Stimulated activated CD8-positive, alpha-beta memory T cell treated with anti-CD3 and anti-CD28 coated beads, Interleukin-12 subunit alpha, Interleukin-12 subunit beta, amount 100 ng/mL, for 24 hours (primary cell): ENCODE data around the gene SYK.
"Not testable (repeated sequence)": the region's sequence is repeated elsewhere in the genome, so short reads cannot be mapped to it uniquely, and the experiment has no call there.

ENCODE experiments used
- DNase-seq: peaks from one replicate; pipeline ENCODE4 v3.0.0-alpha.2; 2020; ENCODE audit errors: extremely low read depth

Gene SYK

GRCh38 chr9:90795871-90796317, 5.7 kb upstream of the SYK start:
- no peak for DNase-seq

DNA sequence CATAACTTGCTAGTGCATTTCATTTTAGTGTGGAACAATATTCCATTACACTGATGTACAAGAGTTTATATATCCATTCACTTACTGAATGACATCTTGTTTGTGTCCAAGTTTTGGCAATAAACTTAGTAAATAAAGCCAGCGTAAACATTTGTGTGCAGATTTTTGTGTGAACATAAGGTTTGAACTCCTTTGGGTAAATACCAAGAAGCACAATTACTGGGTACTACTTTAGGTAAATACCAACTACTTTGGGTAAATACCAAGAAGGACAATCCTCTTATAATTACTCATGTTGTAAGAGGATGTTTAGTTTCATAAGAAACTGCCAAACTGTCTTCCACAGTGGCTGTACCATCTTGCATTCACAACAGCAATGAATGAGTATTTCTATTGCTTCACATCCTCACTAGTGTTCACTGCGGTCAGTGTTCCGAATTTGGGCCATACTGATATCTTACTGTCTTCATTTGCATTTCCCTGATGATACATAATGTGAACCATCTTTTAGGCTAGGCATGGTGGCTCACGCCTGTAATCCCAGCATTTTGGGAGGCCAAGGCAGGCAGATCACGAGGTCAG, 2.3 kb upstream of the SYK start:
- no peak for DNase-seq

- DNase-seq = no peak
These were observed 329 bp downstream of the SYK start for GRCh38 chr9:90801973-90802322.

- DNase-seq = no peak
These were observed 867 bp downstream of the SYK start for GRCh38 chr9:90802386-90802985.

GRCh38 chr9:90803860-90804593, 2.4 kb downstream of the SYK start:
- no peak for DNase-seq

GRCh38 chr9:90805006-90805996, 3.7 kb downstream of the SYK start:
- no peak for DNase-seq

DNA sequence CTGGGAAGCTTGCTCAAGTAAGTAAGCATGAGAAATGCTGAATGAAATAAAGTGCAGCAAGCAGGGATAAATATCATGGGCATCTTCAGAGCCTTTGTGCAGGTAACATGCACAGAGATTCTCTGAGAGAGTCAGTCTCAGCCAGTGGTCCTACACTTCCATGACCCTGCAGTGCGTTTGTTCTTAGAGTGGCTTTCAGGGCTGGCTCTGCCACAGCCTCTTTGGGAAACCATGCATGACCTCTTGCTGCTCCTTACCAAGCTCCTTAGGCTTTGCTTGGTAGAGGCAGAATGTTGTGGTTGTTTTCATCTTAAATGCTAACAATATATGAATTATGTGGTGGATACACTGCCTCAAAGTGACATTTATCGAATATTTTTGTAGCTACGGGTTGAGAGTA, 5.4 kb downstream of the SYK start:
- DNase-seq = no peak

DNA sequence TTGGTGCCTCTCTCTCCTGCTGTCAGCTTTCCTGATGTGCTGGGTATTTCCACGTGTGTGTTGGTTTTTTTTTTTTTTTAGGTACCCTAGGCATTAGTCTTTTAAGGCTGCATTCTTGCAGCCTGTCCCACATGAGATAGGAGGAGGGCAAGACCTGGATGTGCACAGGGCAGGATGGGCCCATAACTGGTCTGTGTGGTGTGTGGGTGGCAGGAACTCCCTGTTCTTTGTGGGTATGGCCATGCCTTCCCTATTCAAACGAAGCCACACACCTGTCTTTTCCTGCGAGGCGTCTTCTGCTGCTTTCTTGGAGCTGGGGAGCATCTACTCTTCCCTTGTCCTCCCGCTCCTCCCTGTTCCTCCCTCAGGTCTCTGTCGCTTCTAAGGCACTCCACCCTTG, 6.8 kb downstream of the SYK start:
- DNase-seq = no peak

- no peak for DNase-seq
These were observed 7.5 kb downstream of the SYK start for GRCh38 chr9:90808890-90809685.

- DNase-seq = no peak
These were observed 9.1 kb downstream of the SYK start for GRCh38 chr9:90810691-90811090.

GRCh38 chr9:90813046-90813445, 11.4 kb downstream of the SYK start:
- DNase-seq = no peak

DNA sequence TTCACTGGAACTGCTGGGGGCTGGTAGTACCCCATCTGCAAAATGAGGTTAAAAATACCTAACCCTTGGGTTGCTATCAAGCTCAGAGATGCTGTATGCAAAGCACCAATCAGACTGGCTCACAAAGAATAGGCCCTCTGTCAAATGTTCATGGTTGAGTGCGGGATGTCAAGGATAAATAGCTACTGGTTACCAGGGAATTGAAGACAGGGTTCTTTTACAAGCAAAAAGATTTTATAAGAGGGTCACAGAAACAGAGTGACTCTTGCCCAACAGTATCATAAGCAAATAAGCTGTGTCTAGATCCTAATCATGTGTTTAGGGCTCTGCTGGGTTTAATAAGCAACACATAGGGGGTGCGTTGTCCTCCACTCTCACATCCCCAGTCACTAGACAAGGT, 11.9 kb downstream of the SYK start:
- no peak for DNase-seq

DNA sequence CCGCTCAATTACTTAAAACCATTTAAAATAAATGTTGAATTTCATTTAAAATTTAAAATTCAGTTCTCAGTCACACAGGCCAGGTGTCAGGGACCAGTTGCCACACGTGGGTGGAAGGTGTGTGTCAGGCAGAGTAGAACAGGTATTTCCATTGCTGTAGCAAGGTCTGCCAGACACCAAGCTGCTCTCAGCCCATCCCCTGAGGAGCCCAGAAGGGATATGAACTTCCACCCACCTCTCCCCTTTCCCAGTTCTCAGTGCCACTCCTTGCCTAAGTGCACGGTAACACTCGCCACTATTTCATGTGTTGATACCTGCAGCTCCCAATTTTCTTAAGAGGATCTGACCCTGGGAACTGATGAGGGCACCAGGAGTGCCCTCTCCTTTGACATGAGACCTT, 12.7 kb downstream of the SYK start:
- DNase-seq = no peak

- DNase-seq = no peak
These were observed 13.7 kb downstream of the SYK start for GRCh38 chr9:90815183-90815943.

DNA sequence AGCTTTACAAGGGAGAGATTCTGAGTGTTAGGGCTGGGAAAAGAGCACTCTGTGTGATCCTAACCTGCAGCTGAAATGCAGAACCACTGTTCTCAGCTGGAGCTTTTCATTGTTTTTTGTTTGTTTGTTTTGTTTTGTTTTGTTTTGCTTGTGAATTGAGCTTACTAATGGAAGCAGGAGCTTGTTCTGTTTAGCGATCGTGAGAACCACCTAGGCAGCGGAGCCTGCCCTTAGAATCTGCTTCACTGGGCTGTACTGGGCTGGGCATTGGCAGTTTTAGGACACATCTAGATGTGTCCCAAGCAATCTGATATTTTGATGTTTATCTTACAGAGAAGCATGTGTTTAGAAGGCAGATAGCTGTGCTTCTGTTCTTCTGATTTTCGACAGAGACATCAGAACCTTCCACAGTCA, 14.3 kb downstream of the SYK start:
- DNase-seq = no peak

- no peak for DNase-seq
These were observed 15.1 kb downstream of the SYK start for GRCh38 chr9:90816690-90817089.

GRCh38 chr9:90818279-90818678, 16.7 kb downstream of the SYK start:
- no peak for DNase-seq

- DNase-seq = not testable (repeated sequence)
These were observed 18.8 kb downstream of the SYK start for GRCh38 chr9:90820406-90820805.

GRCh38 chr9:90821236-90821635, 19.6 kb downstream of the SYK start:
- DNase-seq = not testable (repeated sequence)

- no peak for DNase-seq
These were observed 20.1 kb downstream of the SYK start for GRCh38 chr9:90821697-90822096.

DNA sequence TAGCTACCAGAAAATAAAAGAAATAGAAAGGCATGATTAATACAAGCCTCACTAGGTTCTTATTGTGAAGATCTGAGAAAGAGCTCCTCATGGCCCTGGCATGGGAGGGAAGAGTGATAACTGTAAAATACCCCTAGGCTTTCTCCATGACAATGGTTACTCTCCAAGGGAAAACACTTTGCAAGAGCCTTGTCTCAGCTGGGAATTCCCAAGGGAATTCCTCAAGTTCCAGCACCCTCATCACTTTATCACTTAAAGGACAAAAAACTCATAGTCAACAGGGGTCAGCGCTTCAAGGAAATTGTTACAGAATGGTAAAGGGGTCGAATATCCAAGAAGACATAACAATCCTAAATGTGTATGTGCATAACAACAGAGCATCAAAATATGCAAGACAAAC, 21.2 kb downstream of the SYK start:
- no peak for DNase-seq
